HepG2 (cell line): ENCODE measurements around the gene NDP. TPM values are rescaled to one million over a fixed set of nuclear protein-coding genes. Genes with fewer than 3 reads are reported as not detected.
A peak's percentile ranks its signal among the peaks of the same experiment; 100 is the strongest.
"Not testable (repeated sequence)": the region's sequence is repeated elsewhere in the genome, so short reads cannot be mapped to it uniquely, and the experiment has no call there.

Experiments used
- ATAC-seq: fragments of 200-7000 bp; cut with Tn5 transposase; 3 replicates; pipeline ENCODE4 v1.9.1; 2020; ENCODE audit warnings: mild to moderate bottlenecking, moderate library complexity
- BruUV-seq: library from RNA; stranded (reverse); fragments of 400-500 nt; replicated peaks from 2 replicates; lab custom pipeline; 2021; lab: Mats Ljungman, UMichigan
- CTCF ChIA-PET: fragments of 300-600 bp; formaldehyde crosslinking; extraction: SDS; loops from one replicate; lab custom pipeline; 2021; ENCODE audit warnings: low total read pairs, inconsistent platforms, low intra/inter-chr PET ratio; lab: Yijun Ruan, JAX
- POLR2A ChIA-PET: fragments of 350-600 bp; sonication (Branson Sonifier 250); formaldehyde crosslinking; loops from one replicate; lab custom pipeline; 2020; ENCODE audit warnings: antibody characterized with exemption, inconsistent platforms; lab: Yijun Ruan, JAX
- DNase-seq: peaks from one replicate; pipeline ENCODE4 v3.0.0-alpha.2; 2015; ENCODE audit warnings: low spot score
- FAIRE-seq: peaks from 3 replicates; lab custom pipeline; 2011; peaks lifted over from hg19 to GRCh38; lab: Jason Lieb, UNC
- H2AFZ ChIP-seq: one replicate; pipeline ENCODE4 v1.6.1; 2011; ENCODE audit warnings: low read length, inconsistent platforms
- H3K27ac ChIP-seq: fragments of 300-600 bp; 3 replicates; pipeline ENCODE4 v1.8.0; 2011; ENCODE audit warnings: mixed run types, mild to moderate bottlenecking, mixed read lengths, low read length, inconsistent platforms; ENCODE audit not compliant: insufficient read depth; ENCODE audit errors: extremely low read length
- H3K27me3 ChIP-seq, 2 experiments: fragments of 200-600 bp in 1 of 2; 2 replicates in 1 of 2; 3 replicates in 1 of 2; pipeline versions ENCODE4 v1.6.0 to v1.8.0; 2011; ENCODE audit warnings: low read length in 2 of 2, mild to moderate bottlenecking in 2 of 2, moderate library complexity in 2 of 2, inconsistent platforms in 1 of 2; ENCODE audit not compliant: insufficient read depth in 2 of 2, control insufficient read depth in 1 of 2
- H3K36me3 ChIP-seq, 2 experiments: fragments of 200-600 bp in 1 of 2; replicated peaks in 1 of 2; 2 replicates in 1 of 2; 3 replicates in 1 of 2; pipeline versions ENCODE4 v1.5.1 to v1.8.0; 2011; ENCODE audit warnings: low read length in 2 of 2, inconsistent platforms in 1 of 2; ENCODE audit not compliant: insufficient read depth in 2 of 2, control insufficient read depth in 1 of 2
- H3K4me1 ChIP-seq: 2 replicates; pipeline ENCODE4 v1.5.1; 2012; ENCODE audit warnings: low read length, inconsistent platforms; ENCODE audit not compliant: insufficient read depth
- H3K4me2 ChIP-seq: 2 replicates; pipeline ENCODE4 v1.6.0; 2011; ENCODE audit warnings: low read depth, low read length, inconsistent platforms
- H3K4me3 ChIP-seq, 3 experiments: fragments of 200-600 bp in 1 of 3; sonication (generic), shearing (Covaris generic) in 1 of 3; replicated peaks in 1 of 3; 2 replicates each; pipeline ENCODE4 v1.5.1; 2011 to 2016; ENCODE audit warnings: low read length in 3 of 3, inconsistent platforms in 2 of 3, low read depth in 2 of 3, mild to moderate bottlenecking in 2 of 3, control low read depth in 1 of 3, mixed read lengths in 1 of 3; ENCODE audit not compliant: insufficient read depth in 1 of 3
- H3K79me2 ChIP-seq: one replicate; pipeline ENCODE4 v1.6.1; 2011; ENCODE audit warnings: low read length, inconsistent platforms; ENCODE audit not compliant: insufficient read depth
- H3K9ac ChIP-seq: 2 replicates; pipeline ENCODE4 v1.6.0; 2011; ENCODE audit warnings: mild to moderate bottlenecking, low read depth, low read length, inconsistent platforms; ENCODE audit not compliant: insufficient read depth
- H3K9me3 ChIP-seq: 2 replicates; pipeline ENCODE4 v1.5.1; 2012; ENCODE audit warnings: mild to moderate bottlenecking, low read length
- H4K20me1 ChIP-seq: 2 replicates; pipeline ENCODE4 v1.6.0; 2011; ENCODE audit warnings: inconsistent platforms, mild to moderate bottlenecking, low read length, moderate library complexity; ENCODE audit not compliant: insufficient read depth
- ARID5B ChIP-seq: IDR thresholded peaks from 2 replicates; pipeline ENCODE4 v1.4.0; 2020; ENCODE audit warnings: mild to moderate bottlenecking, missing genetic modification reagents
- HNF4A ChIP-seq: sonication (generic); formaldehyde crosslinking; IDR thresholded peaks from 2 replicates; pipeline ENCODE4 v1.4.0; 2020; ENCODE audit warnings: missing genetic modification reagents
- NR2C2 ChIP-seq: sonication (generic); formaldehyde crosslinking; IDR thresholded peaks from 2 replicates; pipeline ENCODE4 v1.4.0; 2020; ENCODE audit warnings: missing genetic modification reagents, mild to moderate bottlenecking, moderate library complexity, borderline replicate concordance
- NR2F1 ChIP-seq, 2 experiments: fragments of 450-650 bp in 1 of 2; formaldehyde crosslinking in 1 of 2; IDR thresholded peaks; 2 replicates each; pipeline versions ENCODE4 v1.5.0 to v1.6.1; 2016 to 2020; ENCODE audit warnings: mild to moderate bottlenecking in 1 of 2, missing compliant biosample characterization in 1 of 2, missing genetic modification reagents in 1 of 2, moderate library complexity in 1 of 2
- NR2F6 ChIP-seq, 2 experiments: IDR thresholded peaks; 2 replicates each; pipeline ENCODE4 v1.6.1; 2016; ENCODE audit warnings: antibody characterized with exemption in 1 of 2, mild to moderate bottlenecking in 1 of 2
- ONECUT2 ChIP-seq: sonication (generic); formaldehyde crosslinking; IDR thresholded peaks from 2 replicates; pipeline ENCODE4 v1.4.0; 2020; ENCODE audit warnings: missing genetic modification reagents
- RARA ChIP-seq: IDR thresholded peaks from 2 replicates; pipeline ENCODE4 v1.6.1; 2016; ENCODE audit warnings: missing genetic modification reagents, missing compliant biosample characterization
- SALL1 ChIP-seq: sonication (generic); formaldehyde crosslinking; IDR thresholded peaks from 2 replicates; pipeline ENCODE4 v1.8.0; 2022; ENCODE audit warnings: mild to moderate bottlenecking, missing genetic modification reagents
- ZNF460 ChIP-seq: sonication (generic); formaldehyde crosslinking; IDR thresholded peaks from 2 replicates; pipeline ENCODE4 v1.5.1; 2020; ENCODE audit warnings: missing genetic modification reagents, mild to moderate bottlenecking, borderline replicate concordance
- WGBS: methylation state at CpG from one replicate; pipeline ENCODE4 v1.1.6; 2017; ENCODE audit warnings: low lambda C conversion rate; 5-methylcytosine and 5-hydroxymethylcytosine counted together
- in situ Hi-C: cut with HindIII; loops from 2 replicates; pipeline ENCODE4 v1.10.0; 2017; ENCODE audit warnings: low pct_unique_long_range_greater_than_20kb; ENCODE audit not compliant: extremely low pct_ligation_motif_present
- intact Hi-C: fragments of 100-400 bp; cut with micrococcal nuclease; formaldehyde crosslinking; loops from one replicate; pipeline ENCODE4 v1.10.0; 2022; ENCODE audit not compliant: unreplicated experiment
- polyA plus RNA-seq, 8 experiments: library from polyadenylated mRNA; depleted of rRNA in 3 of 8; stranded (reverse) in 7 of 8; unstranded in 1 of 8; fragments of >200 nt; fragmentation: Illumina TruSeq in 4 of 8; extraction: Trizol in 4 of 8; gene quantifications; 2 replicates each; pipeline versions ENCODE4 v1.2.1 to v1.2.3, GENCODE V29; 2011 to 2016; ENCODE audit warnings: low read depth in 4 of 8, missing spikeins in 1 of 8, mixed read lengths in 1 of 8; ENCODE audit not compliant: insufficient read depth in 1 of 8
- total RNA-seq, 5 experiments: library from RNA; depleted of rRNA; stranded (reverse); fragments of >200 nt; fragmentation: Illumina TruSeq; extraction: Trizol; gene quantifications; 2 replicates each; pipeline ENCODE4 v1.2.3, GENCODE V29; 2016; ENCODE audit warnings: low read depth in 1 of 5

Gene NDP
- total and polyA plus RNA-seq, 2 of the 13 experiments (the other 11 are each of a cell fraction or from before 2014, with no cell fraction given) = not detected

- FAIRE-seq, DNase-seq, H4K20me1 ChIP-seq, in situ Hi-C loops, intact Hi-C loops, BruUV-seq, H3K79me2 ChIP-seq, H3K4me1 ChIP-seq, H3K4me2 ChIP-seq, H3K36me3 ChIP-seq, H3K9me3 ChIP-seq, ATAC-seq, H3K9ac ChIP-seq, H3K27ac ChIP-seq, H2AFZ ChIP-seq, H3K27me3 ChIP-seq, CTCF ChIA-PET, H3K4me3 ChIP-seq, POLR2A ChIA-PET: not testable (repeated sequence)
- 87% methylated on average over 3 of the region's 3 CpGs for WGBS
Observed at GRCh38 chrX:43922032-43922431, 51.2 kb downstream of the NDP start.

- ATAC-seq = peak; percentile 67
- CTCF ChIA-PET, H2AFZ ChIP-seq, H3K27me3 ChIP-seq, POLR2A ChIA-PET, intact Hi-C loops, H3K9ac ChIP-seq: not testable (repeated sequence)
- WGBS = 12% methylated on average over 7 of the region's 8 CpGs
- TF ChIP-seq ONECUT2 (CRISPR knock-in tag) = peak; percentile 85
- peak; percentile 43 to 65; a peak in 2 of 4 replicates for TF ChIP-seq NR2F1 (CRISPR knock-in tag; IDR thresholded peaks at IDR 0.05)
- TF ChIP-seq ZNF460 = peak; percentile 83; the same call in 1 of the 2 replicates
- TF ChIP-seq NR2F6 (IDR thresholded peaks at IDR 0.05) = peak; percentile 76
- peak; percentile 73 for TF ChIP-seq NR2F6 (CRISPR knock-in tag; IDR thresholded peaks at IDR 0.05)
- 0 out of 2 replicates have a peak, but pooled peaks have one; percentile 41 for TF ChIP-seq NR2C2
- 0 out of 2 replicates have a peak, but pooled peaks have one; percentile 22 for TF ChIP-seq HNF4A (CRISPR knock-in tag)
- TF ChIP-seq SALL1 = 0 out of 2 replicates have a peak, but pooled peaks have one; percentile 15
- TF ChIP-seq ARID5B (CRISPR knock-in tag) = 0 out of 2 replicates have a peak, but pooled peaks have one; percentile 18
- TF ChIP-seq RARA (CRISPR knock-in tag) = peak; percentile 74
- TF ChIP-seq, all 625 proteins: peak for 9; not testable (repeated sequence) for 616
- H3K4me1 ChIP-seq, H3K9me3 ChIP-seq, DNase-seq, H3K4me3 ChIP-seq, BruUV-seq, in situ Hi-C loops, H3K36me3 ChIP-seq, H3K79me2 ChIP-seq, H3K4me2 ChIP-seq, H3K27ac ChIP-seq, H4K20me1 ChIP-seq: not testable (repeated sequence)
- peak; percentile 52 for FAIRE-seq
Observed at GRCh38 chrX:43910772-43911171, 62.4 kb downstream of the NDP start.
